ENCODE measurements around the gene GABBR2.
"Not testable (repeated sequence)": the region's sequence is repeated elsewhere in the genome, so short reads cannot be mapped to it uniquely, and the experiment has no call there.

GABBR2 gene

GRCh38 chr9:98590101-98590500 is 118.6 kb downstream of the GABBR2 start:
- H3K27ac ChIP-seq (ENCODE audit: low read length): no peak overlapping the region
- H3F3A ChIP-seq (ENCODE audit: insufficient read depth, low read length): no peaks in the 10 kb centered on the region
- H3K9ac ChIP-seq (ENCODE audit: low read length): no peak overlapping the region
- no peak overlapping the region for H3K4me2 ChIP-seq (ENCODE audit: low read depth, low read length)
- H3K4me3 ChIP-seq (ENCODE audit: low read length): no peak overlapping the region
- H3K27me3 ChIP-seq (replicated peaks; ENCODE audit: insufficient read depth, low read length): no peaks in the 10 kb centered on the region
- H4K20me1 ChIP-seq (ENCODE audit: insufficient read depth, low read length): no peaks in the 10 kb centered on the region
- no peak for DNase-seq
- no peak overlapping the region for H2AFZ ChIP-seq (ENCODE audit: low read length)
- H3K79me2 ChIP-seq (ENCODE audit: low read length): no peaks in the 10 kb centered on the region
- no peaks in the 10 kb centered on the region for H3K4me1 ChIP-seq (ENCODE audit: low read length)
- H3K36me3 ChIP-seq (replicated peaks; ENCODE audit: insufficient read depth, low read length): no peaks in the 10 kb centered on the region
- TF ChIP-seq, protein P1, sequence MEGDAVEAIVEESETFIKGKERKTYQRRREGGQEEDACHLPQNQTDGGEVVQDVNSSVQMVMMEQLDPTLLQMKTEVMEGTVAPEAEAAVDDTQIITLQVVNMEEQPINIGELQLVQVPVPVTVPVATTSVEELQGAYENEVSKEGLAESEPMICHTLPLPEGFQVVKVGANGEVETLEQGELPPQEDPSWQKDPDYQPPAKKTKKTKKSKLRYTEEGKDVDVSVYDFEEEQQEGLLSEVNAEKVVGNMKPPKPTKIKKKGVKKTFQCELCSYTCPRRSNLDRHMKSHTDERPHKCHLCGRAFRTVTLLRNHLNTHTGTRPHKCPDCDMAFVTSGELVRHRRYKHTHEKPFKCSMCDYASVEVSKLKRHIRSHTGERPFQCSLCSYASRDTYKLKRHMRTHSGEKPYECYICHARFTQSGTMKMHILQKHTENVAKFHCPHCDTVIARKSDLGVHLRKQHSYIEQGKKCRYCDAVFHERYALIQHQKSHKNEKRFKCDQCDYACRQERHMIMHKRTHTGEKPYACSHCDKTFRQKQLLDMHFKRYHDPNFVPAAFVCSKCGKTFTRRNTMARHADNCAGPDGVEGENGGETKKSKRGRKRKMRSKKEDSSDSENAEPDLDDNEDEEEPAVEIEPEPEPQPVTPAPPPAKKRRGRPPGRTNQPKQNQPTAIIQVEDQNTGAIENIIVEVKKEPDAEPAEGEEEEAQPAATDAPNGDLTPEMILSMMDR (IDR thresholded peaks at IDR 0.05; ENCODE audit: low read length): no peak
- no peak for TF ChIP-seq EZH2phosphoT487 (IDR thresholded peaks at IDR 0.05; ENCODE audit: low read length)
- no peak for TF ChIP-seq EZH2 (optimal IDR thresholded peaks at IDR 0.05; ENCODE audit: low read depth, low read length)
- H3K9me2 ChIP-seq (replicated peaks; ENCODE audit: insufficient read depth, low read length): no peaks in the 10 kb centered on the region
- H3K9me3 ChIP-seq (replicated peaks; ENCODE audit: insufficient read depth, low read length): no peaks in the 10 kb centered on the region

- no peaks in the 10 kb centered on the region for H3K4me1 ChIP-seq (ENCODE audit: low read length)
- H3K36me3 ChIP-seq (replicated peaks; ENCODE audit: insufficient read depth, low read length): no peaks in the 10 kb centered on the region
- no peak overlapping the region for H3K4me3 ChIP-seq (ENCODE audit: low read length)
- H3F3A ChIP-seq (ENCODE audit: insufficient read depth, low read length): no peaks in the 10 kb centered on the region
- TF ChIP-seq EZH2 (optimal IDR thresholded peaks at IDR 0.05; ENCODE audit: low read depth, low read length) (no peak), EZH2phosphoT487 (IDR thresholded peaks at IDR 0.05; ENCODE audit: low read length) (no peak)
- TF ChIP-seq, protein P1 (IDR thresholded peaks at IDR 0.05; ENCODE audit: low read length): no peak
- no peaks in the 10 kb centered on the region for H3K27me3 ChIP-seq (replicated peaks; ENCODE audit: insufficient read depth, low read length)
- no peak overlapping the region for H3K9ac ChIP-seq (ENCODE audit: low read length)
- H3K27ac ChIP-seq (ENCODE audit: low read length): no peak overlapping the region
- H3K9me2 ChIP-seq (replicated peaks; ENCODE audit: insufficient read depth, low read length): no peaks in the 10 kb centered on the region
- no peaks in the 10 kb centered on the region for H4K20me1 ChIP-seq (ENCODE audit: insufficient read depth, low read length)
- no peaks in the 10 kb centered on the region for H3K9me3 ChIP-seq (replicated peaks; ENCODE audit: insufficient read depth, low read length)
- no peak for DNase-seq
- H3K4me2 ChIP-seq (ENCODE audit: low read depth, low read length): no peak overlapping the region
- no peak overlapping the region for H2AFZ ChIP-seq (ENCODE audit: low read length)
- H3K79me2 ChIP-seq (ENCODE audit: low read length): no peaks in the 10 kb centered on the region
Measured at GRCh38 chr9:98589102-98589501, 119.6 kb downstream of the GABBR2 start.

DNA sequence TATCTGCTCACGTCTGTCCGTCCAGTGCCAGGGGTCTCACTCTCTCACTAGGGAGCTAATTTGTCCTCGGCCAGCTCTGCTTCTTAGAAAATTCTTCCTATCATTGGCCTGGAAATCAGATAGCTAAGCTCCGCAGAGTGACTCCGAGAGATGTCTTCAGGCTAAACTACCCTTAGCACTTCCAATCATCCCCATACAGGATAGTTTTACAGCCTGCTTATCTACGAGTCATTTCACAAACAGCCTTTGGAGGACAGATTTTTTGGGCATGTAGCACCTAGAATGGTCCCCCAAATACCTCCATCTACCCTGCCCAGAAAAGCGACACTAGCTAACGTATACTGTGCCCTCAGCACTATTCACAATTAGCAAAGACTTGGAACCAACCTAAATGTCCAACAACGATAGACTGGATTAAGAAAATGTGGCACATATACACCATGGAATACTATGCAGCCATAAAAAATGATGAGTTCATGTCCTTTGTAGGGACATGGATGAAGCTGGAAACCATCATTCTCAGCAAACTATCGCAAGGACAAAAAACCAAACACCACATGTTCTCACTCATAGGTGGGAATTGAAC is 123.8 kb downstream of the GABBR2 start:
- not testable (repeated sequence) for H3K9me3 ChIP-seq (replicated peaks; ENCODE audit: insufficient read depth, low read length)

DNA sequence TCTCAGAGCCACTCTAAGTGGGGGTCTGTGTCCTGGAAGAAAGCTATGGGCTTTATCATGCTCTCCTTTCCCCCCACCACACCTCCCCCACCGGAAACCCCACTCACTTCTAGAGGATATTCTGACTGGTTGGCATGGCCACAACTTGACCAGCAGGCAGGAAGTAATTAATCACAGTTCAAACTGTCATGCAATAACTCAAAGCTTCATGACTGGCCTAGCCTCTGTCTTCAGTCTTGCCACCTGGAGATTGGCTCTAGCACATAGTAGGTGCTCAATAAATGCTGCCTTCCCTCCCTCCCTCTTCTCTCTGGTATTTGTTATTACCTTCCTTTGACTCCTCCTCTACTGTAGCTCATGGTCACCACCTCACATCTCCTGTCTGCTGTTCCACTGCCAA is 124.7 kb downstream of the GABBR2 start:
- H3K4me1 ChIP-seq (ENCODE audit: low read length): no peaks in the 10 kb centered on the region
- no peak overlapping the region for H3K9ac ChIP-seq (ENCODE audit: low read length)
- TF ChIP-seq, protein P1 (IDR thresholded peaks at IDR 0.05; ENCODE audit: low read length): no peak
- no peak for TF ChIP-seq EZH2 (optimal IDR thresholded peaks at IDR 0.05; ENCODE audit: low read depth, low read length)
- no peak for TF ChIP-seq EZH2phosphoT487 (IDR thresholded peaks at IDR 0.05; ENCODE audit: low read length)
- DNase-seq: no peak
- H3K4me3 ChIP-seq (ENCODE audit: low read length): no peak overlapping the region
- no peaks in the 10 kb centered on the region for H3K27me3 ChIP-seq (replicated peaks; ENCODE audit: insufficient read depth, low read length)
- no peaks in the 10 kb centered on the region for H3K79me2 ChIP-seq (ENCODE audit: low read length)
- H3K36me3 ChIP-seq (replicated peaks; ENCODE audit: insufficient read depth, low read length): no peaks in the 10 kb centered on the region
- H2AFZ ChIP-seq (ENCODE audit: low read length): no peak overlapping the region
- no peak overlapping the region for H3K27ac ChIP-seq (ENCODE audit: low read length)
- no peak overlapping the region for H3K4me2 ChIP-seq (ENCODE audit: low read depth, low read length)
- no peaks in the 10 kb centered on the region for H4K20me1 ChIP-seq (ENCODE audit: insufficient read depth, low read length)
- no peaks in the 10 kb centered on the region for H3K9me2 ChIP-seq (replicated peaks; ENCODE audit: insufficient read depth, low read length)
- no peaks in the 10 kb centered on the region for H3F3A ChIP-seq (ENCODE audit: insufficient read depth, low read length)
- H3K9me3 ChIP-seq (replicated peaks; ENCODE audit: insufficient read depth, low read length): no peaks in the 10 kb centered on the region

More for the DNA sequence above, 123.8 kb downstream of the GABBR2 start:
- not testable (repeated sequence) for H3K9ac ChIP-seq (ENCODE audit: low read length); H4K20me1 ChIP-seq (ENCODE audit: insufficient read depth, low read length); H3K27ac ChIP-seq (ENCODE audit: low read length); H3K27me3 ChIP-seq (replicated peaks; ENCODE audit: insufficient read depth, low read length); H2AFZ ChIP-seq (ENCODE audit: low read length); H3K79me2 ChIP-seq (ENCODE audit: low read length); H3K9me2 ChIP-seq (replicated peaks; ENCODE audit: insufficient read depth, low read length); H3F3A ChIP-seq (ENCODE audit: insufficient read depth, low read length); H3K36me3 ChIP-seq (replicated peaks; ENCODE audit: insufficient read depth, low read length); H3K4me1 ChIP-seq (ENCODE audit: low read length); DNase-seq; H3K4me3 ChIP-seq (ENCODE audit: low read length); H3K4me2 ChIP-seq (ENCODE audit: low read depth, low read length)

All from MM.1S (cell line).